Liver (tissue), 9 donors: ENCODE data around the gene TUFM. TPM values are rescaled to one million over a fixed set of nuclear protein-coding genes. Genes with fewer than 3 reads are reported as not detected.

Experiments
- DNase-seq: peaks from one replicate; pipeline ENCODE4 v3.0.0-alpha.2; 2017; ENCODE audit warnings: low spot score
- H3K27ac ChIP-seq, 2 donors: one replicate each; pipeline ENCODE4 v1.7.0; 2013; ENCODE audit warnings: inconsistent platforms in 2 of 2, low read length in 2 of 2, control low read depth in 1 of 2, low read depth in 1 of 2, mild to moderate bottlenecking in 1 of 2
- H3K27me3 ChIP-seq, 4 donors: one replicate each; pipeline versions ENCODE4 v1.6.1 to v1.7.0; 2013; ENCODE audit warnings: low read length in 3 of 4, inconsistent platforms in 1 of 4, mild to moderate bottlenecking in 1 of 4, moderate library complexity in 1 of 4; ENCODE audit not compliant: control insufficient read depth in 4 of 4, insufficient read depth in 4 of 4
- H3K36me3 ChIP-seq, 4 donors: one replicate each; pipeline versions ENCODE4 v1.6.1 to v1.7.0; 2013; ENCODE audit warnings: low read length in 3 of 4, mild to moderate bottlenecking in 3 of 4, low read depth in 1 of 4, moderate library complexity in 1 of 4; ENCODE audit not compliant: control insufficient read depth in 4 of 4, insufficient read depth in 3 of 4
- H3K4me1 ChIP-seq, 4 donors: one replicate each; pipeline versions ENCODE4 v1.6.1 to v1.7.0; 2013; ENCODE audit warnings: low read length in 3 of 4, mild to moderate bottlenecking in 3 of 4, moderate library complexity in 1 of 4; ENCODE audit not compliant: control insufficient read depth in 4 of 4, insufficient read depth in 4 of 4
- H3K4me3 ChIP-seq, 3 donors: one replicate each; pipeline versions ENCODE4 v1.6.1 to v1.7.0; 2013; ENCODE audit warnings: low read length in 3 of 3, control low read depth in 1 of 3, low read depth in 1 of 3, mild to moderate bottlenecking in 1 of 3
- H3K9ac ChIP-seq, 2 donors: one replicate each; pipeline ENCODE4 v1.7.0; 2013; ENCODE audit warnings: low read length in 2 of 2, mild to moderate bottlenecking in 2 of 2, moderate library complexity in 2 of 2, control low read depth in 1 of 2, low read depth in 1 of 2
- H3K9me3 ChIP-seq, 4 donors: one replicate each; pipeline versions ENCODE4 v1.6.1 to v1.7.0; 2013; ENCODE audit warnings: low read length in 3 of 4; ENCODE audit not compliant: control insufficient read depth in 4 of 4
- FOXA1 ChIP-seq: IDR thresholded peaks from 2 replicates; pipeline ENCODE4 v1.6.1; 2016; ENCODE audit warnings: antibody characterized with exemption
- FOXA2 ChIP-seq: IDR thresholded peaks from 2 replicates; pipeline ENCODE4 v1.6.1; 2016; ENCODE audit warnings: antibody characterized with exemption
- GABPA ChIP-seq, 2 donors: IDR thresholded peaks in 1 of 2; conservative IDR thresholded peaks in 1 of 2; 2 replicates each; pipeline ENCODE4 v1.6.1; 2016; ENCODE audit warnings: antibody characterized with exemption in 2 of 2, mild to moderate bottlenecking in 1 of 2, moderate library complexity in 1 of 2
- HNF4A ChIP-seq, 2 donors: conservative IDR thresholded peaks; 2 replicates each; pipeline ENCODE4 v1.6.1; 2016; ENCODE audit warnings: antibody characterized with exemption in 2 of 2, mild to moderate bottlenecking in 2 of 2
- HNF4G ChIP-seq: IDR thresholded peaks from 2 replicates; pipeline ENCODE4 v1.6.1; 2016; ENCODE audit warnings: antibody characterized with exemption
- NR2F2 ChIP-seq: IDR thresholded peaks from 2 replicates; pipeline ENCODE4 v1.6.1; 2016; ENCODE audit warnings: antibody characterized with exemption
- RAD21 ChIP-seq, 2 donors: IDR thresholded peaks; 2 replicates each; pipeline ENCODE4 v1.6.1; 2016; ENCODE audit warnings: antibody characterized with exemption in 2 of 2, mild to moderate bottlenecking in 2 of 2
- RXRA ChIP-seq, 2 donors: IDR thresholded peaks; 2 replicates each; pipeline ENCODE4 v1.6.1; 2017 to 2018; ENCODE audit warnings: antibody characterized with exemption in 2 of 2, mild to moderate bottlenecking in 1 of 2
- TAF1 ChIP-seq: conservative IDR thresholded peaks from 2 replicates; pipeline ENCODE4 v1.6.1; 2016; ENCODE audit warnings: antibody characterized with exemption, mild to moderate bottlenecking
- YY1 ChIP-seq: IDR thresholded peaks from 2 replicates; pipeline ENCODE4 v1.6.1; 2016; ENCODE audit warnings: antibody characterized with exemption, mild to moderate bottlenecking
- WGBS: extraction: QIAGEN DNeasy Blood & Tissue Kit; methylation state at CpG from one replicate; pipeline ENCODE4 v1.1.7; 2013; 5-methylcytosine and 5-hydroxymethylcytosine counted together
- polyA plus RNA-seq, 2 donors: library from polyadenylated mRNA; stranded (reverse) in 1 of 2; unstranded in 1 of 2; fragments of 200-250 nt in 1 of 2; fragments of >200 nt in 1 of 2; fragmentation: Nextera tagmentation in 1 of 2; extraction: Ambion mirVana in 1 of 2; gene quantifications; one replicate each; pipeline versions ENCODE4 v1.2.1 to v1.2.3, GENCODE V29; 2013 to 2015
- total RNA-seq, 2 donors: library from RNA; depleted of rRNA; stranded (reverse); fragments of >200 nt; gene quantifications; one replicate each; pipeline ENCODE4 v1.2.3, GENCODE V29; 2014
- TF ChIP-seq, protein P1 (sequence below): IDR thresholded peaks from 2 replicates; pipeline ENCODE4 v1.6.1; 2016; ENCODE audit warnings: antibody characterized with exemption, mild to moderate bottlenecking
- TF ChIP-seq, protein P2 (sequence below): IDR thresholded peaks from 2 replicates; pipeline ENCODE4 v1.6.1; 2016; ENCODE audit warnings: antibody characterized with exemption
- TF ChIP-seq, protein P3 (sequence below): fragments of 150-350 bp; IDR thresholded peaks from 2 replicates; pipeline ENCODE4 v1.5.1; 2017; ENCODE audit warnings: improper control_type of control experiment, low read depth, low read length; ENCODE audit not compliant: missing input control
- TF ChIP-seq, protein P4 (sequence below): IDR thresholded peaks from 2 replicates; pipeline ENCODE4 v1.6.1; 2016; ENCODE audit warnings: antibody characterized with exemption
- donor health status: healthy.
- donor health status: healthy.
- donor health status: healthy.
- donor health status: healthy.
- donor health status: healthy.

The TUFM gene
- total and polyA plus RNA-seq, 4 donors: 90.4 to 191 (median 136) TPM

DNA sequence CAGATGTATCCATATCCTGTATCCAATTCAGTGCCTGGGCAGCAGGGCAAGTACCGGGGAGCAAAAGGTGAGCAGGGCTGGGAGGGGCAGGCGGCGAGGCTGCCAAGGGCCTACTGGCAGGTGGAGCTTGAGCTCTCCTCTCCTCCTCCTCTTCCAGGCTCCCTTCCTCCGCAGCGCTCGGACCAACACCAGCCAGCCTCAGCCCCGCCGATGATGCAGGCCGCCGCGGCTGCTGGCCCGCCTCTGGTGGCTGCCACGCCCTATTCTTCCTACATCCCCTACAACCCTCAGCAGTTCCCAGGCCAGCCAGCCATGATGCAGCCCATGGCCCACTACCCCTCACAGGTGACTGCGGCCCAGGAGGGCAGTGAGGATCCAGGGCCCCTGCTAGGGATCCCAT, 11.8 kb downstream of the TUFM start:
- DNase-seq: no peak
- TF ChIP-seq HNF4G (no peak), RXRA (IDR thresholded peaks at IDR 0.05) (no peak)
- TF ChIP-seq, protein P1, sequence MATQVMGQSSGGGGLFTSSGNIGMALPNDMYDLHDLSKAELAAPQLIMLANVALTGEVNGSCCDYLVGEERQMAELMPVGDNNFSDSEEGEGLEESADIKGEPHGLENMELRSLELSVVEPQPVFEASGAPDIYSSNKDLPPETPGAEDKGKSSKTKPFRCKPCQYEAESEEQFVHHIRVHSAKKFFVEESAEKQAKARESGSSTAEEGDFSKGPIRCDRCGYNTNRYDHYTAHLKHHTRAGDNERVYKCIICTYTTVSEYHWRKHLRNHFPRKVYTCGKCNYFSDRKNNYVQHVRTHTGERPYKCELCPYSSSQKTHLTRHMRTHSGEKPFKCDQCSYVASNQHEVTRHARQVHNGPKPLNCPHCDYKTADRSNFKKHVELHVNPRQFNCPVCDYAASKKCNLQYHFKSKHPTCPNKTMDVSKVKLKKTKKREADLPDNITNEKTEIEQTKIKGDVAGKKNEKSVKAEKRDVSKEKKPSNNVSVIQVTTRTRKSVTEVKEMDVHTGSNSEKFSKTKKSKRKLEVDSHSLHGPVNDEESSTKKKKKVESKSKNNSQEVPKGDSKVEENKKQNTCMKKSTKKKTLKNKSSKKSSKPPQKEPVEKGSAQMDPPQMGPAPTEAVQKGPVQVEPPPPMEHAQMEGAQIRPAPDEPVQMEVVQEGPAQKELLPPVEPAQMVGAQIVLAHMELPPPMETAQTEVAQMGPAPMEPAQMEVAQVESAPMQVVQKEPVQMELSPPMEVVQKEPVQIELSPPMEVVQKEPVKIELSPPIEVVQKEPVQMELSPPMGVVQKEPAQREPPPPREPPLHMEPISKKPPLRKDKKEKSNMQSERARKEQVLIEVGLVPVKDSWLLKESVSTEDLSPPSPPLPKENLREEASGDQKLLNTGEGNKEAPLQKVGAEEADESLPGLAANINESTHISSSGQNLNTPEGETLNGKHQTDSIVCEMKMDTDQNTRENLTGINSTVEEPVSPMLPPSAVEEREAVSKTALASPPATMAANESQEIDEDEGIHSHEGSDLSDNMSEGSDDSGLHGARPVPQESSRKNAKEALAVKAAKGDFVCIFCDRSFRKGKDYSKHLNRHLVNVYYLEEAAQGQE: no peak
- H3K4me1 ChIP-seq: no peaks in the 10 kb centered on the region
- H3K27me3 ChIP-seq: no peaks in the 10 kb centered on the region
- no peak overlapping the region for H3K9ac ChIP-seq
- H3K4me3 ChIP-seq: no peak overlapping the region
- peaks cover 45 to 83% (median 61%) of the 10 kb centered on the region in 4 donors for H3K36me3 ChIP-seq
- 93% methylated on average over 13 of the region's 14 CpGs for WGBS
- no peak overlapping the region for H3K27ac ChIP-seq
- no peaks in the 10 kb centered on the region for H3K9me3 ChIP-seq

DNA sequence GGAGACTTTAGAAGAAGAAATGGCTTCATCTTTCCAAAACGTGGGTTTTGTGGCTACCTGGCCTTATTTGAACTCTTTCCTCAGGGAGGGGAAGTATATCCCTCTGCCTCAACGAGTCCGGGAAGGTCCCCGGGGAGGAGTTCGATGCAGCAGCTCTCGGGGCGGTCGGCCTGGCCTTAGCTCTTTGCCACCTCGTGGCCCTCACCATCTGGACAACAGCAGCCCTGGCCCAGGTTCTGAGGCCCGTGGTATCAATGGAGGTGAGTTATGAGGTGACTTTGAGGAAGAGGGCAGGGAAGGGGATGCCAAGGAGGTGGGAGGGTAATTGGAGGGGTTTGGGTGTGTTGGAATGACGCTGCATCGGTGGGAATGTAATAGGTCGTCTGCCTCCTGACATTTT, 15.6 kb downstream of the TUFM start:
- TF ChIP-seq, protein P2, sequence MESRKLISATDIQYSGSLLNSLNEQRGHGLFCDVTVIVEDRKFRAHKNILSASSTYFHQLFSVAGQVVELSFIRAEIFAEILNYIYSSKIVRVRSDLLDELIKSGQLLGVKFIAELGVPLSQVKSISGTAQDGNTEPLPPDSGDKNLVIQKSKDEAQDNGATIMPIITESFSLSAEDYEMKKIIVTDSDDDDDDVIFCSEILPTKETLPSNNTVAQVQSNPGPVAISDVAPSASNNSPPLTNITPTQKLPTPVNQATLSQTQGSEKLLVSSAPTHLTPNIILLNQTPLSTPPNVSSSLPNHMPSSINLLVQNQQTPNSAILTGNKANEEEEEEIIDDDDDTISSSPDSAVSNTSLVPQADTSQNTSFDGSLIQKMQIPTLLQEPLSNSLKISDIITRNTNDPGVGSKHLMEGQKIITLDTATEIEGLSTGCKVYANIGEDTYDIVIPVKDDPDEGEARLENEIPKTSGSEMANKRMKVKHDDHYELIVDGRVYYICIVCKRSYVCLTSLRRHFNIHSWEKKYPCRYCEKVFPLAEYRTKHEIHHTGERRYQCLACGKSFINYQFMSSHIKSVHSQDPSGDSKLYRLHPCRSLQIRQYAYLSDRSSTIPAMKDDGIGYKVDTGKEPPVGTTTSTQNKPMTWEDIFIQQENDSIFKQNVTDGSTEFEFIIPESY: no peak
- TF ChIP-seq TAF1 (no peak), HNF4G (no peak), HNF4A (conservative IDR thresholded peaks at IDR 0.05) (no peak), RAD21 (IDR thresholded peaks at IDR 0.05) (no peak), FOXA1 (no peak)
- DNase-seq: no peak
- Histone ChIP-seq H3K27me3 (no peaks in the 10 kb centered on the region), H3K9me3 (no peaks in the 10 kb centered on the region), H3K9ac (no peak overlapping the region), H3K27ac (no peak overlapping the region), H3K36me3 (peaks cover 39 to 95% (median 78%) of the 10 kb centered on the region in 4 donors), H3K4me1 (peaks cover 0 to 8% (median 3%) of the 10 kb centered on the region in 4 donors), H3K4me3 (no peak overlapping the region)
- WGBS: 92% methylated on average over 13 of the region's 13 CpGs

DNA sequence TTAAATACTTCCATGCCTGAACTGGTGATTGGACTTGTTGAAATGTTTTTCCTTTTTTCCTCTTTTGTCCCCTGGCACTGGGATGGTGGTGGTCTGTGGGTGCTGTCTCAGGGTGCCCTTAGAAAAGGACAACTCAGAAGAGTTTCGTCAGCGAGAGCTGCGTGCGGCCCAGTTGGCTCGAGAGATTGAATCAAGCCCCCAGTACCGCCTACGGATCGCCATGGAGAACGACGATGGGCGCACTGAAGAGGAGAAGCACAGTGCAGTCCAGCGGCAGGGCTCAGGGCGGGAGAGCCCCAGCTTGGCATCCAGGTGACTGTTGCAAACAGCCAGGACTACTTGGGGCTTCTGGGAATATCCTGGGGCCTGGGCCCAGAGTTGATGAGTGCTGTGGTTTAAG, 16.4 kb downstream of the TUFM start:
- Histone ChIP-seq H3K9ac (no peak overlapping the region), H3K27ac (no peak overlapping the region), H3K4me1 (peaks cover 2 to 16% (median 11%) of the 10 kb centered on the region in 4 donors), H3K27me3 (no peaks in the 10 kb centered on the region), H3K9me3 (no peaks in the 10 kb centered on the region), H3K36me3 (peaks cover 31 to 90% (median 75%) of the 10 kb centered on the region in 4 donors), H3K4me3 (no peak overlapping the region)
- no peak for DNase-seq
- WGBS: 96% methylated on average over 13 of the region's 13 CpGs
- TF ChIP-seq, protein P2: no peak
- no peak for TF ChIP-seq RXRA (IDR thresholded peaks at IDR 0.05)
- no peak for TF ChIP-seq FOXA2
- no peak for TF ChIP-seq FOXA1
- no peak for TF ChIP-seq GABPA (IDR thresholded peaks at IDR 0.05 in 1 of 2, conservative IDR thresholded peaks at IDR 0.05 in 1 of 2)
- no peak for TF ChIP-seq HNF4A (conservative IDR thresholded peaks at IDR 0.05)
- TF ChIP-seq HNF4G: no peak
- TF ChIP-seq, protein P3, sequence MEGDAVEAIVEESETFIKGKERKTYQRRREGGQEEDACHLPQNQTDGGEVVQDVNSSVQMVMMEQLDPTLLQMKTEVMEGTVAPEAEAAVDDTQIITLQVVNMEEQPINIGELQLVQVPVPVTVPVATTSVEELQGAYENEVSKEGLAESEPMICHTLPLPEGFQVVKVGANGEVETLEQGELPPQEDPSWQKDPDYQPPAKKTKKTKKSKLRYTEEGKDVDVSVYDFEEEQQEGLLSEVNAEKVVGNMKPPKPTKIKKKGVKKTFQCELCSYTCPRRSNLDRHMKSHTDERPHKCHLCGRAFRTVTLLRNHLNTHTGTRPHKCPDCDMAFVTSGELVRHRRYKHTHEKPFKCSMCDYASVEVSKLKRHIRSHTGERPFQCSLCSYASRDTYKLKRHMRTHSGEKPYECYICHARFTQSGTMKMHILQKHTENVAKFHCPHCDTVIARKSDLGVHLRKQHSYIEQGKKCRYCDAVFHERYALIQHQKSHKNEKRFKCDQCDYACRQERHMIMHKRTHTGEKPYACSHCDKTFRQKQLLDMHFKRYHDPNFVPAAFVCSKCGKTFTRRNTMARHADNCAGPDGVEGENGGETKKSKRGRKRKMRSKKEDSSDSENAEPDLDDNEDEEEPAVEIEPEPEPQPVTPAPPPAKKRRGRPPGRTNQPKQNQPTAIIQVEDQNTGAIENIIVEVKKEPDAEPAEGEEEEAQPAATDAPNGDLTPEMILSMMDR: no peak
- TF ChIP-seq, protein P4, sequence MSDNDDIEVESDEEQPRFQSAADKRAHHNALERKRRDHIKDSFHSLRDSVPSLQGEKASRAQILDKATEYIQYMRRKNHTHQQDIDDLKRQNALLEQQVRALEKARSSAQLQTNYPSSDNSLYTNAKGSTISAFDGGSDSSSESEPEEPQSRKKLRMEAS: no peak
- TF ChIP-seq NR2F2: no peak
- no peak for TF ChIP-seq RAD21 (IDR thresholded peaks at IDR 0.05)
- no peak for TF ChIP-seq TAF1
- TF ChIP-seq YY1: no peak
